Panc1 (cell line): ENCODE measurements around the gene ANP32A. TPM values are rescaled to one million over a fixed set of nuclear protein-coding genes. Genes with fewer than 3 reads are reported as not detected.

Source experiments
- ATAC-seq: fragments of 200-7000 bp; cut with Tn5 transposase; 2 replicates; pipeline ENCODE4 v1.9.1; 2020; ENCODE audit warnings: mild to moderate bottlenecking, moderate library complexity
- BruUV-seq: library from RNA; stranded (reverse); fragments of 400-500 nt; replicated peaks from 2 replicates; lab custom pipeline; 2021; lab: Mats Ljungman, UMichigan
- CTCF ChIA-PET: fragments of 300-600 bp; sonication (Branson Sonifier 250); formaldehyde crosslinking; loops from one replicate; lab custom pipeline; 2022; ENCODE audit warnings: antibody characterized with exemption; lab: Charles Lee
- POLR2A ChIA-PET: fragments of 300-600 bp; sonication (Branson Sonifier 250); formaldehyde crosslinking; loops from one replicate; lab custom pipeline; 2022; ENCODE audit warnings: antibody characterized with exemption; lab: Charles Lee
- DNase-seq: peaks from one replicate; pipeline ENCODE4 v3.0.0-alpha.2; 2010; ENCODE audit warnings: low read depth, low spot score
- H3K27ac ChIP-seq: 2 replicates; pipeline ENCODE4 v1.5.1; 2011; ENCODE audit warnings: mild to moderate bottlenecking, low read length, inconsistent platforms
- H3K27me3 ChIP-seq: fragments of 200-500 bp; sonication (Bioruptor generic); 2 replicates; pipeline ENCODE4 v1.6.0; 2014; ENCODE audit warnings: low read length, inconsistent platforms; ENCODE audit not compliant: control insufficient read depth, insufficient read depth
- H3K36me3 ChIP-seq: fragments of 200-500 bp; sonication (Bioruptor generic); 2 replicates; pipeline ENCODE4 v1.5.1; 2014; ENCODE audit warnings: inconsistent platforms, mild to moderate bottlenecking, low read length, moderate library complexity; ENCODE audit not compliant: control insufficient read depth, insufficient read depth
- H3K4me1 ChIP-seq: 2 replicates; pipeline ENCODE4 v1.5.1; 2011; ENCODE audit warnings: inconsistent platforms, mild to moderate bottlenecking, low read length, moderate library complexity; ENCODE audit not compliant: control insufficient read depth, insufficient read depth
- H3K4me3 ChIP-seq, 2 experiments: 2 replicates each; pipeline ENCODE4 v1.5.1; 2011 to 2012; ENCODE audit warnings: low read depth in 2 of 2, low read length in 2 of 2, mild to moderate bottlenecking in 2 of 2, inconsistent platforms in 1 of 2, moderate library complexity in 1 of 2
- H3K9me3 ChIP-seq: fragments of 200-500 bp; sonication (Bioruptor generic); 2 replicates; pipeline ENCODE4 v1.5.1; 2014; ENCODE audit warnings: low read depth, mild to moderate bottlenecking, inconsistent platforms, low read length, moderate library complexity; ENCODE audit not compliant: control insufficient read depth, insufficient read depth
- CTCF ChIP-seq: fragments of 450-650 bp; IDR thresholded peaks from 2 replicates; pipeline ENCODE4 v1.5.1; 2017; ENCODE audit warnings: mild to moderate bottlenecking
- POLR2AphosphoS5 ChIP-seq: IDR thresholded peaks from 2 replicates; pipeline ENCODE4 v1.6.1; 2012; ENCODE audit warnings: mild to moderate bottlenecking, low read depth, low read length, moderate library complexity
- REST ChIP-seq, 2 experiments: IDR thresholded peaks; 2 replicates each; pipeline ENCODE4 v1.6.1; 2011 to 2012; ENCODE audit warnings: low read depth in 2 of 2, control low read depth in 1 of 2, low read length in 1 of 2, mild to moderate bottlenecking in 1 of 2, moderate library complexity in 1 of 2; ENCODE audit not compliant: insufficient read depth in 1 of 2
- SIN3A ChIP-seq: IDR thresholded peaks from 2 replicates; pipeline ENCODE4 v1.6.1; 2012; ENCODE audit warnings: low read depth, mild to moderate bottlenecking, low read length, moderate library complexity, borderline replicate concordance; ENCODE audit not compliant: insufficient read depth
- TCF7L2 ChIP-seq: IDR thresholded peaks from 2 replicates; pipeline ENCODE4 v1.6.1; 2011; ENCODE audit warnings: mild to moderate bottlenecking, low read depth, low read length, inconsistent platforms
- in situ Hi-C: cut with HindIII; loops from 2 replicates; pipeline ENCODE4 v1.10.0; 2016; ENCODE audit warnings: low sequenced_read_pairs, low pct_unique_long_range_greater_than_20kb
- intact Hi-C: fragments of 100-400 bp; cut with micrococcal nuclease; formaldehyde crosslinking; loops from one replicate; pipeline ENCODE4 v1.10.0; 2022; ENCODE audit not compliant: unreplicated experiment
- total RNA-seq: library from RNA; stranded (reverse); gene quantifications from one replicate; pipeline ENCODE4 v1.2.1, GENCODE V29; 2021; ENCODE audit not compliant: unreplicated experiment

The ANP32A gene
- total RNA-seq, 1 experiment from 2014 or later = 226 TPM

DNA sequence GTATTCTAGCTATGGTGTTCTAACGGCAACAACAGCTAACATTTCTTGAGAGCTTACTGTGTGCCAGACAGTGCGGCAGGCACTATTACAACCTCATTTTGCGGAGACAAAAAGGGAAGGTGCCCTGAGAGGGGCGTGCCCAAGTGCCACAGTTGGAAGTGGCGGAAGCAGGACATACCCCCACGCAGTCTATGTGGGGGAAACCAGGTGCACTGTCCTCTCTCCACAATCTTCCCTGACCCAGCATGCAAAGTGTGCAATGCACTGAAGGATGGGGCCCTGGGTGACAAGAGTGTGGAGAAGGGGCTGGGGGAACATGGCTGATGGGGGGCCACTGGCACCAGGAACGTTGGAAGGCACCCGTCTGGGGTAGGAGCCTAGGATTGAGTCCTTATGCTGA is 8.6 kb downstream of the ANP32A start:
- no peaks in the 10 kb centered on the region for H3K27me3 ChIP-seq
- no peak overlapping the region for H3K4me3 ChIP-seq
- DNase-seq (no peak), ATAC-seq (no peak)
- CTCF ChIA-PET = interaction anchor here (0.6 kb wide), 1 partner anchor 13 kb away, joined by 3 read pairs; no protein-coding TSS in a partner anchor
- POLR2A ChIA-PET = no interaction called here
- no peaks in the 10 kb centered on the region for H3K9me3 ChIP-seq
- in situ Hi-C loops = no loop called here
- TF ChIP-seq REST (IDR thresholded peaks at IDR 0.05; ENCODE audit: insufficient read depth in 1 of 2, low read depth in 2 of 2, low read length in 1 of 2) (no peak), POLR2AphosphoS5 (no peak), TCF7L2 (no peak), CTCF (no peak), SIN3A (no peak)
- H3K27ac ChIP-seq = no peak overlapping the region
- H3K36me3 ChIP-seq = no peaks in the 10 kb centered on the region; the same call in 1 of the 2 replicates
- peaks cover 64% of the 10 kb centered on the region for H3K4me1 ChIP-seq
- intact Hi-C loops = no loop called here
- BruUV-seq = no TSS peak

GRCh38 chr15:68809517-68809916 is 11.2 kb downstream of the ANP32A start:
- in situ Hi-C loops (no loop called here), intact Hi-C loops (no loop called here)
- BruUV-seq = no TSS peak
- H3K4me3 ChIP-seq = no peak overlapping the region
- H3K9me3 ChIP-seq = no peaks in the 10 kb centered on the region
- no peak for TF ChIP-seq CTCF
- no peak for TF ChIP-seq SIN3A
- TF ChIP-seq TCF7L2 = no peak
- no peak for TF ChIP-seq POLR2AphosphoS5
- TF ChIP-seq REST (IDR thresholded peaks at IDR 0.05; ENCODE audit: insufficient read depth in 1 of 2, low read depth in 2 of 2, low read length in 1 of 2) = no peak
- DNase-seq = no peak
- POLR2A ChIA-PET = no interaction called here
- CTCF ChIA-PET = interaction anchor here (0.5 kb wide), 1 partner anchor 25 kb away, joined by 3 read pairs; no protein-coding TSS in a partner anchor
- H3K27me3 ChIP-seq = no peaks in the 10 kb centered on the region
- no peak overlapping the region for H3K27ac ChIP-seq
- ATAC-seq = no peak
- H3K36me3 ChIP-seq = no peaks in the 10 kb centered on the region
- peaks cover 52% of the 10 kb centered on the region for H3K4me1 ChIP-seq
